Stimulated activated CD4-positive, alpha-beta T cell treated with anti-CD3 and anti-CD28 coated beads, Interleukin-12 subunit alpha, Interleukin-12 subunit beta, amount 100 ng/mL, for 4 hours (primary cell): ENCODE measurements around the gene ARID1B.

ENCODE experiments used
- DNase-seq: peaks from one replicate; pipeline ENCODE4 v3.0.0-alpha.2; 2020

ARID1B gene

GRCh38 chr6:157119502-157120027 is 342.4 kb downstream of the ARID1B start:
- DNase-seq, result no peak

DNA sequence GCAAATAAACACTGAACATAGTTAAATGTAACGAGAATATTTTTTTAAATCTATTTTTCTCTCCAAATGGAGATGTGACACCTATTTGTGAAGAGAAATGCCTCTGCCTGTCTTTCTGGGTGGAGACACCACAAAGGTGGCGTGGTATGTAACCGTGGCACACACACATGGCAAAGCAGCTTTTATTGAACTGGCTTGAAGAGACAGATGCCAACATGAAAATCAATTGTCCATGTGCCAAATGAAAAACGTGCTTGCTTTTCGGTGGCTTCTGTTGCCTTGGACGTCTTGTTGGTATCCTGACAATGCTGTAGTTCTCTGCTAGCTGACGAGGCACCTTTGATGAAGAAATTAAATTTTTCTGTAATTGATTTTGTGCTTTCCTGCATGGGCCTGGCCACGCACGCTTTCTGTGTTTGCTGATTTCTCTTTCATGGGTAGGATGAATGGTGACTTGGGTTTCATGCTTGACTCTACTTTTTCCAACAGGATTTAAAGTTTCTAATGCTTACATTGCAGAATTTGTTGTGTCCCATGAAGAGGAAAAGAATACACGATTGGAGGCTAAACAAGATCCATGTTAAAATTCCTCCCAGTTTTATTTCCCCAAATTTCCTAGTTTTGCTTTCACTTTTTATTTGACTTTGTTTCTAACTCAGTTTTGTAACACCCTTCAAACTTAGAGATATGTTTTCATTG is 343.5 kb downstream of the ARID1B start:
- DNase-seq, result no peak

- no peak for DNase-seq
Measured at GRCh38 chr6:157121897-157122296, 344.7 kb downstream of the ARID1B start.

- no peak for DNase-seq
Measured at GRCh38 chr6:157123234-157123633, 346.1 kb downstream of the ARID1B start.

DNA sequence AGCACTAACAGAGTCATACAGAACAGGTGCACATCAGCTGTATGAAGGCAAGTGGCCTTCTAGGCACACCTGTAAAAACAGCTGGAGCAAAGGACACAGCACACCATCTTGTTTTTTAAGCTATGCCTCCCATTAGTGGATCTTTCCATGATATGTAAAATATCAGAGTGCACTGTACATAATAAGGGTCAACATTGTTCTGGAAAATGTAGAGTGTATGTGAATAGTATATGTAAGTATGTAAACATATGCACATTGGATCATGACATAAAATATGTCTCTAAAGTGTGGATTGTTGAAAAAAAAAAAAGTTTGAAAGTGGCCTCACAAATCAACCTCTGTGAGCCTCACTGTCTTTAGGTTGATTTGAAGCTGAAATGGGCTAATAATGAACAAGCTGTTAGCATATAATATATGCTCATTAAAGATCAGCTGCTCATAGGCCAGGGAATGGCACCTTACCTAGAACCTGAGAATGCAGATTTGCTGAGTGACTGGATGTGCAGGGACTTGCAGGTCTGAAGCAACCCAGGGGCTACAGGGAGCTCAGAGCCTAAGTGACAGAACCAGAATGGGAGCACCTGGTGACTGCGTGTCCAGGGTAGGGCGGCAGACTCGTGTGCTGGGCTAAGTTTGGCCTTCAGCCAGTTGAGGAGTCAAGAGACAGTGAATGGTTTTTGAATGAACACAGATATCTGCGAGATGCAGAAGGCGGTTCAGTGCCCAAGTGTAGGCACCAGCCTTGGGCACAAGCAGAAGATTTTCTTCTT is 347.5 kb downstream of the ARID1B start:
- no peak for DNase-seq

GRCh38 chr6:157125531-157125930 is 348.4 kb downstream of the ARID1B start:
- DNase-seq, result no peak

- no peak for DNase-seq
Measured at GRCh38 chr6:157126183-157127098, 349.3 kb downstream of the ARID1B start.

- DNase-seq, result no peak
Measured at GRCh38 chr6:157128235-157128775, 351.1 kb downstream of the ARID1B start.

DNA sequence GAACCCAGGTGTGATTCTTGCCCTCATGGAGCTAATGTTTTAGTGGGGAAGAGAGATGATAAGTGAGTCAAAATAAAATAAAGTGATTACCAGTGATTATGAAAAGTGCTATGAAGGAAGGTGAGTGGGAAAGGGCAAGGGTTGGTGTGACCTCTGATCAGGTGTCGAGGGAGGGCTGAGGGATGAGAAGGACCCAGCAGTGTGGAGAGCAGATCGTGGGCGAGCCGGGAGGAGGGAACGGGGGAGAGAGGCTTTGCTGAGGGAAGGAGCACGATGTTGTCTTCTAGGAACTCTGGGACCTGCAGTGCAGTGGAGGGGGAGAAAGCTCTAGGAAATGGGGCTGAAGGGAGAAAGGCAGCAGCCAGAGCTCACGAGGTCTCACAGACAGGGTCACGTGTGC is 354.1 kb downstream of the ARID1B start:
- no peak for DNase-seq

GRCh38 chr6:157133856-157134255 is 356.7 kb downstream of the ARID1B start:
- no peak for DNase-seq

- DNase-seq, result no peak
Measured at GRCh38 chr6:157134402-157135047, 357.3 kb downstream of the ARID1B start.

DNA sequence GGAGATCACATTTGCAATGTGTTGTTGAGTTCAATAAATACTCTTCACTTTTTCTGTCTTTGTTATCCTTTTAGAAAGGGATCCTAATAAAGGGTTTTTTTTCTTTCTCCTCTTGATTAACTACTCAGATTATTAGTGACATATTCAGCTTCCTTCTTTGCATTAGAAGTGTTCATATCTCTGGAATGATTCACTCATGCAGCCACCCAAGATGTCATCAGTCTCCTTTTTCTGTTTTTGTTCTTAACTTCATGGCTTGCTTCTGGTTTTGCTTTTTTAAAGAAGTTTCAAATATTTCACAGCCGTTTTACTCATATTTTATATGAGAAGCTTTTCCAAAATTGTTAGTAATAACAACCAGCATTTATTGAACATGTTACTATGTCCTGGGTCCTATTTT is 358.5 kb downstream of the ARID1B start:
- no peak for DNase-seq

DNA sequence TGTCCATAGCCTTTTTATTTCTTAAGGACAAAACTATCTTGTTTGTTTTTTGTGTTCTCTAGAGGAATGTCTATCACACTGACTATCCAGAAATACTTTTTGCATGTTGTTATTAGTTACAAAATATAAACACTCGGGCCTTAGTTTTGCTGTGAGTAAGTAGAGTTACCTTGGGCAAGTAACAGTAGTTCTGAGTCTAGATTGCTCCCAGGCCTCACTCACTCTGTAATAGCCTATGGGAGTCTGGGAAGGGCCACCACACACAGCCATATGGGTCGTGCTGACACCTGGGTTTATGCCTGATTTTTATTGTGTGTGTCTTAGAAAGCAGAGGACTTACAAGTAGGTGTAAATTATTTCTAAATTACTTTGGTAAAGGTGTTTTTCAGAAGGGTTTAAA is 360.3 kb downstream of the ARID1B start:
- DNase-seq, result no peak

- DNase-seq, result no peak
Measured at GRCh38 chr6:157139054-157139708, 362.0 kb downstream of the ARID1B start.

GRCh38 chr6:157143171-157143889 is 366.2 kb downstream of the ARID1B start:
- DNase-seq, result no peak

DNA sequence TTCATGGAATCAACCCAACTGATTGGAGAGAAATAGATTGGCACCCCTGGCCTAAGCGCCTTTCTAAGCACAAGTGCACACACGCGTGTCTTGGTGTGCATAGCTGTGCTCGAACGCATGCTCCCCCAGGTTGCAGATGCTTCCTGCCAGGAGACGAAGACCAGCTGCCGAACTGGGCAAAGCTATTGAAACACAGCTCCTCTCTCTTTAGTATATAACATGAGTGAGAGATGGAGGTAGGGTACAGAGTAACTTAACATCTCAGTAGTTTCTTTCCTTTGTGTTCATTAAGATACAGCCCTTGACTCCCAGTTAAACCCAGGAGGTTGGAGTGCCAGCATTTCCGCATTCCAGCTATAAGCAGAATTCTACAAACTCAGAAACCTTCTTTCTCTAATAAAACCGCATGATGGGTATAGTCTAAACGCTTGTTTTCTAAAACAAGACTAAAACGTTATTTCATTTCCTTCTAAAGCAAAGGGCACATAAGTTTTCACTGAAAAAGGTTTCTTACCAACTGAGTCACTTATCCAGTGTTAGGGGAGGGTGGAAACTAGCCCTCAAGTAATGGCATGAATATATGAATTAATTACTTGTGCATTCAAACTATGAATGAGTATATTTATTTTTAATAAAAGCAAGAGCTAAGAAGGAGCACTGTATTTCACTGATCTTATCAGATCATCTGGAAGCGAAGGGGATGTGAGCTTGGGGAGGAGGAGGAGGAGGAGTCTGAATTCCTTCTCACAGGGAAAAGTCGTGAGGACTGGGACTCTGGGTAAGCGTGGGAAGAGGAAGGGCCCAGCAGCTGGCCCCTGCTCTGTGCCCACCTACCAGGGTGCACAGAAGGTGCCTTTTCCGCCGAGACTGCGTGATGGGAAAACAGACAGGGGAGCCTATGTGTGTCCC is 367.0 kb downstream of the ARID1B start:
- DNase-seq, result no peak

- no peak for DNase-seq
Measured at GRCh38 chr6:157144859-157145568, 367.8 kb downstream of the ARID1B start.

DNA sequence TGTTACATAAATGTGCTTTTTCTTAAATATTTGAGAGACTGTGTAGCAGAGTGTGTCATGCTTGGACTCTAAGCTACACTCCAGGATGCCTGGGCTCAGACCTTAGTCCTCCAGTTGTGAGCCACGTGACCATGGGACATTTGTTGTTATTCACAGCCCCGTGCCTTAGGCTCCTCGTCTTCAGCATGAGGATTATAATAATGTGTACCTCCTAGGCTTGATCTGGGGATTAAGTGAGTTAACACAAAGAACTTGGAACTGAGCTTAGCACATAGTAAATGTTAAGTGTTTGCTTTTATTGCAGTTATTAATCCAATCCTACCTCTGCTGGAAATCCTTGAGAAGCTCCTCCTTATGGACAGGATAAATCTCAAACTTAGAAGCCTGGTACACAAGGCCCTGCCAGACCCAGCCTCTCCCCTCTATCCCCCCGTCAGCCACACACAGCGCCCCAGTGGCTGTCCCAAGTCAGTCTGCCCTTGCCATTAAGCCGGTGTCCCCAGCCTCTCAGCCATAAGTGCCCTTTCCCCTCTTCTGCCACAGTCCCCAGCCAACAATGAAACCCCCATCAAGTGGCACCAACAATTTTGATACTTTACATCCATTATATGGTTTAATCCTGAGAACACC is 368.6 kb downstream of the ARID1B start:
- DNase-seq, result no peak
